Measurements from ENCODE around the gene CLEC4M. TPM values are rescaled to one million over a fixed set of nuclear protein-coding genes. Genes with fewer than 3 reads are reported as not detected.
"Not testable (repeated sequence)": the region's sequence is repeated elsewhere in the genome, so short reads cannot be mapped to it uniquely, and the experiment has no call there.

CLEC4M gene
- total RNA-seq, 2 donors from 2014 or later, result not detected

- TF ChIP-seq CTCF (IDR thresholded peaks at IDR 0.05), result no peak
- Histone ChIP-seq H3K27me3 (replicated peaks; ENCODE audit: insufficient read depth) (no peaks in the 10 kb centered on the region), H3K36me3 (no peaks in the 10 kb centered on the region), H3K9me3 (peaks cover 4% of the 10 kb centered on the region), H3K4me3 (no peak overlapping the region), H3K27ac (no peak overlapping the region), H3K4me1 (ENCODE audit: control insufficient read depth in 1 of 2, low read depth in 2 of 2) (no peaks in the 10 kb centered on the region)
- DNase-seq (ENCODE audit: low spot score) (no peak), ATAC-seq (ENCODE audit: insufficient number of reproducible peaks, low FRiP score, low read depth) (no peak)
These were observed 11.8 kb upstream of the CLEC4M start for GRCh38 chr19:7751157-7751783.

DNA sequence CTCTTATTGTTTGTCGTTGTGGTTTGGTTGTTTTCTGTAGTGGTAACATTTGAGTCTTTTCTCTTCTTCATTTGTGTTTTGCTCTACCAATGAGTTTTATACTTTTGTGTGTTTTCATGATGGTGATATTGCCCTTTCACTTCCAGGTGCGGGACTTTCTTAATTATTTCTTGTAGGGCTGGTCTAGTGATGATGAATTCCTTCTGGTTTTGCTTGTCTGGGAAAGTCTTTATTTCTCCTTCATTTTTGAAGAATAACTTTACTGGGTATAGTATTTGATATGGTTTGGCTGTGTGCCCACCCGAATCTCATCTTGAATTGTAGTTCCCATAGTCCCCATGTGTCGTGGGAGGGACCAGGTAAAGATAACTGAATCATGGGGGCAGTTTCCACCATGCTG, 6.8 kb upstream of the CLEC4M start:
- H3K27me3 ChIP-seq (replicated peaks; ENCODE audit: insufficient read depth), result no peaks in the 10 kb centered on the region
- DNase-seq (ENCODE audit: low spot score) (no peak), ATAC-seq (ENCODE audit: insufficient number of reproducible peaks, low FRiP score, low read depth) (no peak)
- no peak for TF ChIP-seq CTCF (IDR thresholded peaks at IDR 0.05)
- no peaks in the 10 kb centered on the region for H3K4me1 ChIP-seq (ENCODE audit: control insufficient read depth in 1 of 2, low read depth in 2 of 2)
- H3K36me3 ChIP-seq, result no peaks in the 10 kb centered on the region
- H3K4me3 ChIP-seq, result no peak overlapping the region
- H3K27ac ChIP-seq, result no peak overlapping the region
- H3K9me3 ChIP-seq, result peaks cover 37% of the 10 kb centered on the region

- H3K4me3 ChIP-seq, result no peak overlapping the region
- H3K27ac ChIP-seq, result no peak overlapping the region
- ATAC-seq (ENCODE audit: insufficient number of reproducible peaks, low FRiP score, low read depth) (no peak), DNase-seq (ENCODE audit: low spot score) (no peak)
- TF ChIP-seq CTCF (IDR thresholded peaks at IDR 0.05), result no peak
- H3K9me3 ChIP-seq, result peaks cover 37% of the 10 kb centered on the region
- no peaks in the 10 kb centered on the region for H3K36me3 ChIP-seq
- no peaks in the 10 kb centered on the region for H3K27me3 ChIP-seq (replicated peaks; ENCODE audit: insufficient read depth)
- H3K4me1 ChIP-seq (ENCODE audit: control insufficient read depth in 1 of 2, low read depth in 2 of 2), result no peaks in the 10 kb centered on the region
These were observed 5.7 kb upstream of the CLEC4M start for GRCh38 chr19:7757358-7757757.

DNA sequence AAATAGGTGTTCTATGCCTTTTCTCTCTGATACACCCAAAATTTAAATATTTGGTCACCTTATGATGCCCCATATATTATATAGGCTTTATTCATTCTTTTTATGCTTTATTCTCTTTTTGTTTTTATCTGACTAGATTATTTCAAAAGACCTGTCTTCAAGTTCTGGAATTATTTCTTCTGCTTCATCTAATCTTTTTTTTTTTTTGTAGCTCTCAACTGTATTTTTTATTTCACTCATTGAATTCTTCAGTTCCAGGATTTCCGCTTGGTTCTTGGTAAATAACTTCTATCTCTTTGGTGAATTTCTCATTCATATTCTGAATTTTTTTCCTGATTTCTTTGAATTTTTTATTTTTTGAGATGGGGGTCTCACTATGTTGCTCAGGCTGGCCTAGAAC, 3.9 kb upstream of the CLEC4M start:
- Histone ChIP-seq H3K27me3 (replicated peaks; ENCODE audit: insufficient read depth) (no peaks in the 10 kb centered on the region), H3K9me3 (peaks cover 37% of the 10 kb centered on the region), H3K36me3 (no peaks in the 10 kb centered on the region), H3K4me1 (ENCODE audit: control insufficient read depth in 1 of 2, low read depth in 2 of 2) (no peaks in the 10 kb centered on the region), H3K27ac (no peak overlapping the region), H3K4me3 (no peak overlapping the region)
- no peak for ATAC-seq (ENCODE audit: insufficient number of reproducible peaks, low FRiP score, low read depth)
- TF ChIP-seq CTCF (IDR thresholded peaks at IDR 0.05), result no peak
- DNase-seq (ENCODE audit: low spot score), result no peak

DNA sequence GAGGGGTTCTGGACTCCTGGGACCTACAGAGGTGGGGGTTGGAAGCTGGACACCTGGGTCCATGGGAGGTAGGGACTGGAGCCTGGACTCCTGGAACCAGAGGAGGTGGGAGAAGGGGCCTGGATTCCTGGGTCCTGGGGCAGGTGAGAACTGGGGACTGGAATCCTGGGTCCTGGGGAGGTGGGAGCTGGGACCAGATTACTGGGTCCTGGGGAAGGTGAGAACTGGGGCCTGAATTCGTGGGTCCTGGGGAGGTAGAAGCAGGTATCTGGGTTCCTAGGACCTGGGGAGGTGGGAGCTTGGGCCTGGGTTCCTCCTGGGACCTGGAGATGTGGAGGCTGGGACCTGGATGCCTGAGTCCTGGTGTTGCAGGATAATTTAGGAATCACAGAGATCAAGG, 653 bp downstream of the CLEC4M start:
- ATAC-seq (ENCODE audit: insufficient number of reproducible peaks, low FRiP score, low read depth) (no peak), DNase-seq (ENCODE audit: low spot score) (no peak)
- no peak overlapping the region for H3K27ac ChIP-seq
- no peak overlapping the region for H3K4me3 ChIP-seq
- peaks cover 11% of the 10 kb centered on the region for H3K9me3 ChIP-seq
- H3K36me3 ChIP-seq, result no peaks in the 10 kb centered on the region
- TF ChIP-seq CTCF (IDR thresholded peaks at IDR 0.05), result no peak
- H3K4me1 ChIP-seq (ENCODE audit: control insufficient read depth in 1 of 2, low read depth in 2 of 2), result no peaks in the 10 kb centered on the region
- no peaks in the 10 kb centered on the region for H3K27me3 ChIP-seq (replicated peaks; ENCODE audit: insufficient read depth)

GRCh38 chr19:7764157-7764556, 1.1 kb downstream of the CLEC4M start:
- H3K27me3 ChIP-seq (replicated peaks; ENCODE audit: insufficient read depth); H3K4me3 ChIP-seq; DNase-seq (ENCODE audit: low spot score): not testable (repeated sequence)

DNA sequence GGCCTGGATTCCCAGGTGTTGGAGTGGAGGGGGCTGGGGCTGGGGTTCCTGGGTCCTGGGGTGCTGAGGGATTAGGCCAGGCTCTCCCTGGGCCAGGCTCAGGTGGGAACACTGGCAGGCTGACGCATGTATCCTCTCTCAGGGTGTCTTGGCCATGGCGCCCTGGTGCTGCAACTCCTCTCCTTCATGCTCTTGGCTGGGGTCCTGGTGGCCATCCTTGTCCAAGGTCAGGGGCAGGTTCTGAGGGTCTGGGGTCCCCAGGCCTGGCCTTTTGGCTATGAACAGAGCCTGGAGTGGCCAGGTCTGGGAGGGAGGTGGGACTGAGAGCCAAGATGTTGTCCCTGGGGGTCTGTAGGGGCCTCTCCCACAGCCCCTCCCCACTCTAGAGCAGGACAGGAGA, 2.0 kb downstream of the CLEC4M start:
- ATAC-seq (ENCODE audit: insufficient number of reproducible peaks, low FRiP score, low read depth), result not testable (repeated sequence)

More at GRCh38 chr19:7764157-7764556, 1.1 kb downstream of the CLEC4M start:
- not testable (repeated sequence) for H3K36me3 ChIP-seq; H3K27ac ChIP-seq; H3K9me3 ChIP-seq; ATAC-seq (ENCODE audit: insufficient number of reproducible peaks, low FRiP score, low read depth); H3K4me1 ChIP-seq (ENCODE audit: control insufficient read depth in 1 of 2, low read depth in 2 of 2)

More for the DNA sequence above, 2.0 kb downstream of the CLEC4M start:
- not testable (repeated sequence) for H3K36me3 ChIP-seq; DNase-seq (ENCODE audit: low spot score); H3K27ac ChIP-seq; H3K4me1 ChIP-seq (ENCODE audit: control insufficient read depth in 1 of 2, low read depth in 2 of 2); H3K9me3 ChIP-seq; H3K4me3 ChIP-seq; H3K27me3 ChIP-seq (replicated peaks; ENCODE audit: insufficient read depth)
